Measurements from ENCODE around the gene PHF19. TPM values are rescaled to one million over a fixed set of nuclear protein-coding genes. Genes with fewer than 3 reads are reported as not detected.

Gene PHF19
- total RNA-seq, 1 donor from 2014 or later = 24.4 TPM

- no peak for ATAC-seq
- DNase-seq = no peak
- peaks cover 51% of the 10 kb centered on the region for H3K36me3 ChIP-seq
- TF ChIP-seq, protein P1, sequence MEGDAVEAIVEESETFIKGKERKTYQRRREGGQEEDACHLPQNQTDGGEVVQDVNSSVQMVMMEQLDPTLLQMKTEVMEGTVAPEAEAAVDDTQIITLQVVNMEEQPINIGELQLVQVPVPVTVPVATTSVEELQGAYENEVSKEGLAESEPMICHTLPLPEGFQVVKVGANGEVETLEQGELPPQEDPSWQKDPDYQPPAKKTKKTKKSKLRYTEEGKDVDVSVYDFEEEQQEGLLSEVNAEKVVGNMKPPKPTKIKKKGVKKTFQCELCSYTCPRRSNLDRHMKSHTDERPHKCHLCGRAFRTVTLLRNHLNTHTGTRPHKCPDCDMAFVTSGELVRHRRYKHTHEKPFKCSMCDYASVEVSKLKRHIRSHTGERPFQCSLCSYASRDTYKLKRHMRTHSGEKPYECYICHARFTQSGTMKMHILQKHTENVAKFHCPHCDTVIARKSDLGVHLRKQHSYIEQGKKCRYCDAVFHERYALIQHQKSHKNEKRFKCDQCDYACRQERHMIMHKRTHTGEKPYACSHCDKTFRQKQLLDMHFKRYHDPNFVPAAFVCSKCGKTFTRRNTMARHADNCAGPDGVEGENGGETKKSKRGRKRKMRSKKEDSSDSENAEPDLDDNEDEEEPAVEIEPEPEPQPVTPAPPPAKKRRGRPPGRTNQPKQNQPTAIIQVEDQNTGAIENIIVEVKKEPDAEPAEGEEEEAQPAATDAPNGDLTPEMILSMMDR (IDR thresholded peaks at IDR 0.05) = no peak
- H3K27me3 ChIP-seq (ENCODE audit: low read depth) = no peaks in the 10 kb centered on the region
- H3K9me3 ChIP-seq = no peaks in the 10 kb centered on the region
- intact Hi-C loops (cut with DNase I) = no loop called here
- H3K27ac ChIP-seq = no peak overlapping the region
- no peaks in the 10 kb centered on the region for H3K4me1 ChIP-seq
- H3K4me3 ChIP-seq = no peak overlapping the region
These were observed 20.9 kb downstream of the PHF19 start for GRCh38 chr9:120855827-120856670.

DNA sequence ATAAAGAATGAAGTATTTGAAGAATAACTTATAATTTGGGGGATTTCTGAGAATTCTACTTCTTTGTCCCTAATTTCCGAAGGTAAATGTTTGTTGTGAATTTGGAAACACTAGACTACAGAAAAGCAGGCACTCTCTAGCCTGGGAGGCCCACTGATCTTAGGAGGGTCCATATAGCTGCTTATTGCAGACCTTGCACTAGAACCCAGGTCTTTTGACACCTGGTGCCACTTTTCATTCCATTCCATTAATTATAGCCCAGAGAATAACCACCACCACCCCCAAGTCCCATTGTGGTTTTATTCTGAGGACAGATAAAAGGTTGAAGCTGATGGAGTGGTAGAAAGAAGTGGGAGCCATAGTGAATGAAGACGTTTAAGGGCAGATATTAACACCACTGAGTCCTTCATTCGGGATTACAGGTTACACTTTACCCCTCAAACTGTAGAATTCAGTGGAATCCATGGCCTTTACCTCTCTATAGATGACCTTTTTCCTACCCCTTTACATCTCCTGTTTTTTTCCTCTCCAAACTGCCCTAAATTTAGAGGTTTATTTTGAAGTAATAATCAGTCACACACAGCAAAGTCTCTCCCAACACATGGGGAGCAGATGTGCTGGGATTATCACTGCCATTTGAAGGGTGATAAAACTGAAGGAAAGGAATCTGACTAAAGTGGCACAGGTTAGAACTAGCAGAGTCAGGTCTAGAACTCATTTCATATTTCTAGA, 22.2 kb downstream of the PHF19 start:
- TF ChIP-seq, protein P1 (IDR thresholded peaks at IDR 0.05) = no peak
- no peak overlapping the region for H3K4me3 ChIP-seq
- ATAC-seq (no peak), DNase-seq (no peak)
- no peaks in the 10 kb centered on the region for H3K9me3 ChIP-seq
- intact Hi-C loops (cut with DNase I) = no loop called here
- H3K27me3 ChIP-seq (ENCODE audit: low read depth) = no peaks in the 10 kb centered on the region
- H3K4me1 ChIP-seq = no peaks in the 10 kb centered on the region
- H3K36me3 ChIP-seq = peaks cover 48% of the 10 kb centered on the region
- H3K27ac ChIP-seq = no peak overlapping the region

DNA sequence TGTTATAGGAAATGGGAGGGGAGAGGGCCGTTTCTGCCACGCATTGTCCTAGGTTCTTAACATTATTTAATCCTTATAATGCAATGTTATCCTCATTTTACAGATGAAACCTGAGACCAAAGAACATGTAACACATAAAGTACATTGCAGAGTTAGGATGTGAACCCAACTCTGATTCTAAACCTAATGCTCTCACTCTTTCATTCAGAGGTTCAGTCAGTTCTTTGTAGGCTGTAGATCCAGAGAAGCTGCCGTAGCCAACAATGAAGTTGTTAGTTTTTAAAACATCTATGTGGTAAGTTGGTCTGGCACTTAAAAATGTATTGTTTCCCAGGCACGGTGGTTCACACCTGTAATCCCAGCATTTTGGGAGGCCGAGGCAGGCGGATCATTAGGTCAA, 23.8 kb downstream of the PHF19 start:
- no peaks in the 10 kb centered on the region for H3K4me1 ChIP-seq
- H3K9me3 ChIP-seq = no peaks in the 10 kb centered on the region
- H3K27ac ChIP-seq = no peak overlapping the region
- peaks cover 43% of the 10 kb centered on the region for H3K36me3 ChIP-seq
- H3K27me3 ChIP-seq (ENCODE audit: low read depth) = no peaks in the 10 kb centered on the region
- TF ChIP-seq, protein P1 (IDR thresholded peaks at IDR 0.05) = no peak
- no peak for DNase-seq
- no peak overlapping the region for H3K4me3 ChIP-seq
- intact Hi-C loops (cut with DNase I) = no loop called here
- no peak for ATAC-seq

DNA sequence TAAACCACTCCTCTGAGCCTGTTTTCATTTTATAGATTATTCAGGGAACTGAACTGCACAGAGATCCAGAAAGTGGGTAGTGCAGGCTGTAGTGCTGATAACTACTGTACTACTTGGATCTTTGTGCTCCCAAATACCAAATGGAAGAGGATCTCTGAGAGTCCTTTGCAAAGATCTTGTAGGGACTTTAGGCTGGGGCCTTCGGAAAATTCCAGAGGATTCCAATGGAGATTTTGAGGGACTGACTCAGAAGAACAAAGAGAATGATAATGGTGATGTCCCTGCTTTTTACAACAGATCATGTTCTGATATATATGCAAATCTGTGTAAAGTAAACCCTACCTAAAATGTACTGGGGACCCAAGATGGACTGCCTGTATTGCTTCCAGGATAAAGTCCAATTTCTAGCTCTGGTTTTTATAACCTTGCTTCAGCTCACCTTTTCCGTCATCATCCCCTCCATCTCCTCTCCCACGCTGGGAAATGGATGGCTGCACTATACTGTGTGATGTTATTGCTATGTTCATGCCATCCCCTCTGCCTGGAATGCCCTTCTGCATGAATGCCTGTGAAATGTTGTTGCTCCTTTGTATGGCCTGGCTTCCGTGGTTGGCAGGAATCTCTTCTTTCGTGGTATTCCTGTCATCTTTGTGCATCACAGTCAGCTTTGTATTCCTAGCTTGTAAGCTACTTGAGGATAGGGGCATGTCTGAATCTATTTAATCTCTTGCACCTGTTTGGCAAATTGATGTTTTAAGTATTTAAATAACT, 24.6 kb downstream of the PHF19 start:
- Histone ChIP-seq H3K4me3 (no peak overlapping the region), H3K9me3 (no peaks in the 10 kb centered on the region), H3K27me3 (ENCODE audit: low read depth) (no peaks in the 10 kb centered on the region), H3K27ac (no peak overlapping the region), H3K4me1 (no peaks in the 10 kb centered on the region), H3K36me3 (peaks cover 36% of the 10 kb centered on the region)
- ATAC-seq (no peak), DNase-seq (no peak)
- intact Hi-C loops (cut with DNase I) = no loop called here
- TF ChIP-seq, protein P1 (IDR thresholded peaks at IDR 0.05) = no peak

DNA sequence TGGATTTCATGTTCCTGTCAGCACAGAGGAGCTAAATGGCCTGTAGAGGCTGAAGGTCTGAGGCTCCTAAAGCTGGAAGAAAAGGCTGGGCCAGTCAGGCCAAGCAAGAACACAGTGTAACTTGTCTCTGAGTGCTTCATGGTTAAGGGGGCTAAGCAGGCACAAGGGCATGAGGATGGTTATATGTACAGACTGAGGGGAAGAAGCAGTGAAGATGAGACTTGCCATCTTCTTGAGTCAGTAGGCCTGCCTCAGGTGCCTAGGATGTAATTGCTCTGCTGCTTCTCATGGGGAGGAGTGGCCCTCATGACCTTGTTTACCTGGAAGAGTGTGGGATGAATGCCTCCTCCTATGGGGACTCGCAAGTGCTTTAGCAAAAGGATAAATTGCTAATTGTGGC, 25.5 kb downstream of the PHF19 start:
- DNase-seq (no peak), ATAC-seq (no peak)
- H3K9me3 ChIP-seq = no peaks in the 10 kb centered on the region
- no peaks in the 10 kb centered on the region for H3K27me3 ChIP-seq (ENCODE audit: low read depth)
- TF ChIP-seq, protein P1 (IDR thresholded peaks at IDR 0.05) = no peak
- no peak overlapping the region for H3K27ac ChIP-seq
- no peaks in the 10 kb centered on the region for H3K4me1 ChIP-seq
- no peak overlapping the region for H3K4me3 ChIP-seq
- peaks cover 31% of the 10 kb centered on the region for H3K36me3 ChIP-seq
- intact Hi-C loops (cut with DNase I) = no loop called here
